Measurements from ENCODE around the gene IL32.

IL32 gene

GRCh38 chr16:3065069-3065741 lies at the start of gene IL32:
Gene IL32, plus strand, starts transcription at chr16:3065640. Its CDS starts 172 bp downstream, at chr16:3065812.
- DNase-seq: no peak
- intact Hi-C loops (cut with DNase I): no loop called here

GRCh38 chr16:3015865-3016521 lies 49.4 kb upstream of the IL32 start:
- DNase-seq: no peak
- intact Hi-C loops (cut with DNase I): no loop called here

DNA sequence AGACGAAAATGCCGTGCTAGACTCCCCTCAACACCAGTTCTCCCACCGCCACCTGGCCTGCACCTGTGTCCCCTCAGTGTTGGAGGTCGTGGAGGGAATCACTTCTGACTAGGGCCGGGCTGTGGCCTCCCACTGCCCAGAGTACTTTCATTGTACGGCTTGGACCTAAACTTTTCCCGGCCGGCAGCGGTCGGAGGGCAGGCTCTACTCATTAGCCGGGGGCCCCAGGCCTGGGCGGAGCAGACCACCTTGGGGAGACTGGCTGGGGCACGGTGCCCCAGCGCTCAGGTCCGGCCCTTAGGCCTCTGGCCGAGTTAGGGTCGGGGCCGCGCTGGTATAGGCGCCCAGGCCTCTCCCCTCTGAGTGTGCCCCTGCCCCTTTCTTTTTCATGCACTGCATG lies 48.1 kb upstream of the IL32 start:
- intact Hi-C loops (cut with DNase I): no loop called here
- DNase-seq: no peak

- DNase-seq: peak in 9 of 42 donors; percentile 19 to 58 (median 44)
- intact Hi-C loops (cut with DNase I): no loop called here
These were observed 47.5 kb upstream of the IL32 start, which contains the start of gene CLDN6 for GRCh38 chr16:3017794-3018506. Gene CLDN6, minus strand, starts transcription at chr16:3018183. Its CDS starts 2,162 bp downstream, at chr16:3016021.

- peak in 1 of 42 donors; percentile 43 for DNase-seq
These were observed 45.7 kb upstream of the IL32 start for GRCh38 chr16:3019594-3020246.

DNA sequence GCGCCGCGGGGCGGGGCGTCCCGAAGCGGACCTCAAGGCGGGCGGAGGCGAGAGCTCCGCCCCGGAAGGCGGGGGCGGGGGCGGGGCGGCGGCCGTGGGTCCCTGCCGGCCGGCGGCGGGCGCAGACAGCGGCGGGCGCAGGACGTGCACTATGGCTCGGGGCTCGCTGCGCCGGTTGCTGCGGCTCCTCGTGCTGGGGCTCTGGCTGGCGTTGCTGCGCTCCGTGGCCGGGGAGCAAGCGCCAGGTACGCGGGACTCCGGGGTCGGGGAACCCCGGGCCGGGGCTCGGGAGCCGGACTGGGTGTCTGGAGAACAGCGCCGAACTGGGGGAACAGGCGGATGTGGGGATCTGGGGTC lies 45.2 kb upstream of the IL32 start, which contains the start of gene TNFRSF12A:
TNFRSF12A (plus strand) TSS at position 122 of the 357 bp plus-strand sequence; CDS start at position 152, 30 bp downstream.
- DNase-seq: peak in 33 of 42 donors; percentile 35 to 79 (median 53)
- intact Hi-C loops (cut with DNase I): no loop called here

More at GRCh38 chr16:3019594-3020246, 45.7 kb upstream of the IL32 start:
- intact Hi-C loops (cut with DNase I): no loop called here

DNA sequence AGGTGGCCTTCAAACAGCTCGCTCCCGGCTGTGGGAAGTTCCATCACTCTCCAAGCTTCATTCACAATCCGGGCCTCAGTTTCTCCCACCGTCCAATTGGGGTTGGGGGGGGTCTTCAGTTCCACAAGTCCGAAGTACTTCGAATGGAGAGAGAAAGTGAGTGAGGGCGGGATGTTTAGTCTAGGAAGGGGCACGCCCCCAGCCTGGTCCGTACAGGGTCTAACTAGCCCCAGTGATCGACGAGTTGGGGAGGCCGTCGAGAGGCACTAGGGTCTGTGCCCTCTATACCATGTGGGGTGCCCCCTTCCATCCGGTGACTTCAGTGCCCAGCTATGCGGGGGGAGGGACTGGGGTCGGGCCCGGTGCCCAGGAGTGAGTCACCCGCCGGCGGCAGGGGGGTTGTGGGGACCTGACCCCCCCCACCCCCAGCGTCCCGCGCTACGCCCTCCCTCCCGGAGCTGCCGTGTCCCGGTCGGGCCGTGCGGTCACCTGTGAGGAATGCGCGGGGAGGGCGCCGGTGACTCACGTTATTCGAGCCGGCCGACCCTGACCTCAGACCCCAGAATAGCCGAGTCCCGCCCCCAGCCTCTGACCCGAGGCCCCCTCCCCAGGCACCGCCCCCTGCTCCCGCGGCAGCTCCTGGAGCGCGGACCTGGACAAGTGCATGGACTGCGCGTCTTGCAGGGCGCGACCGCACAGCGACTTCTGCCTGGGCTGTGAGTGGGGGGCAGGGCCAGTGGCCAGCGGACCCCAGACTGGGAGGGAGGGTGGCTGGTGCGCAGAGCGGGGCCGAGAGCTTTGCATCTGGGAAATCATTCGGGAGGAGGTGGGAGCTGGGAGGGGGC lies 44.6 kb upstream of the IL32 start:
- intact Hi-C loops (cut with DNase I): no loop called here
- DNase-seq: peak in 32 of 42 donors; percentile 27 to 86 (median 56)

- intact Hi-C loops (cut with DNase I): loop anchor here (2.0 kb wide), 1 partner anchor 17 kb away; no protein-coding TSS in a partner anchor
- peak in 35 of 42 donors; percentile 23 to 83 (median 56) for DNase-seq
These were observed 43.8 kb upstream of the IL32 start for GRCh38 chr16:3021449-3022207.

GRCh38 chr16:3022208-3022683 lies 43.2 kb upstream of the IL32 start:
- intact Hi-C loops (cut with DNase I): loop anchor here (2.0 kb wide), 1 partner anchor 17 kb away; no protein-coding TSS in a partner anchor

DNA sequence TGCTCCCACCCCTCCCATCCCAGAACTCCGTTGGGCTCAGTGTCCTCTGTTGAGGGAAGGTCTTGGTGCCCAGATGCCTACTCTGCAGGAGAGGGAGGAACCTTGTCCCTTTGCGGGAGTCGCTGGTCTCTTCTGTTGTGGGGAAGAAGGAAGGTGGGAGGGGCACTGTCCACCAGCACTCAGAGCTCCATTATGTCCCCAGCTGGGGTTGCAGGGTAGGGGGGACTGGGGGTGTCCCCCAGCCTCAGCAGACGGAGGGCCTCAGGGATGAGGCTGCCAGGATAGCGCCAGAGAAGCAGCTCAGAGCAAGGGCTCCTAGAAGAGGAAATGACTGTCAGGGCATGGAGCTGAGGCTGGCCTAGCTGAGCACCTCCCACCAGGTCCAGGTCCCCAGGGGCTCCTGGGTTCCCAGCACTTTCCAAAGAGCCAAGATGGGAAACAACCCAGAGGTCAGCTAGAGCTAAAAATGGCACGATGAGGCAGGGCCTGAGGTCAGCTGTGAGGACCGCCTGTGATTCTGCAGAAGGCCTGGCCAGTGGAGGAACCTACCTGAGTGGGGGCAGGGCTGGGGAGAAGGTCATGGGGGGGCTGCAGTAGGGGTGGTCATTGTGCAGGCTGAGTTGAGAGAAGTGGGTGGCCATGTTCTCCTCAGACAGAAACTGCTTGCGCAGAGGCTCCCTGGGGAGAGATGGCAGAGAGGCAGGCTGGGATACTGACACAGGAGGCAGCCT lies 42.6 kb upstream of the IL32 start:
- intact Hi-C loops (cut with DNase I): loop anchor here (2.0 kb wide), 1 partner anchor 18 kb away; no protein-coding TSS in a partner anchor
- no peak for DNase-seq

More at GRCh38 chr16:3022208-3022683, 43.2 kb upstream of the IL32 start:
- DNase-seq: peak; percentile 73 to 97 (median 88)

GRCh38 chr16:3023415-3023668 lies 42.1 kb upstream of the IL32 start:
- intact Hi-C loops (cut with DNase I): loop anchor here (2.0 kb wide), 1 partner anchor 19 kb away; no protein-coding TSS in a partner anchor
- peak in 40 of 42 donors; percentile 27 to 81 (median 59) for DNase-seq

DNA sequence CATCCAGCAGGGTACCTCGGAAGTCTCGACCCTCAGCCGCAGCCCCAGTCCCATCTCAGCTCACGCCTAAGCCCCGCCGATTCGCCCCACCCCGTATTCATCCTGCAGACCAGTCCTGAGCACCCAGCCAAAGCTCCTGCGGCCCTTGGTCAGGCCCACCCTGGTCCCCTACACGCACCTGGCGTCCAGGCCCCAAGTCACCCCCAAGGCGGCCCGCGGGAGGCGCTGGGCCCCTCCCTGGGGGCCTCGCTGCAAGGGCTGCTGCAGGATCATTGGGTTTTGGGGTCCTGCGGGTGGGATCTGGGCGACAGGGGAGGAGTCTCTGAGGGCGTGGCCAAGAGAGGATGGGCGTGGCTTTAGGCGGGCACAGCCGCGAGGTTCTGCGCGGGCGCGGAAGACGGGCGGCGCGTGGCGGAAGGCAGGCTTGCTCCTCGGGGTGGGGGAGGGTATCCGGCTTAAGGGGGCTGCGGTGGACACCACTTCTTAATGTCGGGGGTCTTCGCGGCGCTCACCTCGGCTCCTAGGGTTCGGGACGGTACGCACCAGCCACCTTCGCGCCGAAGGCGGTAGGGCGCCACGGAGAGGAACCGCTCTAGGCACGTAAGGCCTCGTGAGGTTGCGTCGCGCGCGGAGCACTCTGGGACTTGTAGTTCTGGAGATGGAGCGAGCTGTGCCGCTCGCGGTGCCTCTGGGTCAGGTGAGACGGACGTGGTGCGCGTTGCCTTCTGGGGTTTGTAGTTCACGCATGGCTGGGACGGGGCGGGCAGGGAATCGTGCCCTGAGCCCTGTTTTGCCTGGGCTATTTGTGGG lies 41.6 kb upstream of the IL32 start, which contains the start of the genes HCFC1R1 and THOC6:
HCFC1R1 (minus strand) TSS at position 274 of the 810 bp plus-strand sequence; CDS start at position 273, 1 bp downstream.
THOC6 (plus strand) TSS at position 367 of the 810 bp plus-strand sequence; CDS start at position 659, 292 bp downstream.
- peak; percentile 96 to 99 (median 98) for DNase-seq
- intact Hi-C loops (cut with DNase I): loop anchor here (2.0 kb wide), 1 partner anchor 19 kb away; no protein-coding TSS in a partner anchor

- intact Hi-C loops (cut with DNase I): no loop called here
- no peak for DNase-seq
These were observed 40.1 kb upstream of the IL32 start for GRCh38 chr16:3025032-3026002.

GRCh38 chr16:3026003-3026378 lies 39.4 kb upstream of the IL32 start:
- DNase-seq: no peak
- intact Hi-C loops (cut with DNase I): no loop called here

Measured in head of caudate nucleus (tissue), 42 donors.